K562 (cell line): ENCODE data around the gene CD320. TPM values are rescaled to one million over a fixed set of nuclear protein-coding genes. Genes with fewer than 3 reads are reported as not detected.
"Not testable (repeated sequence)": the region's sequence is repeated elsewhere in the genome, so short reads cannot be mapped to it uniquely, and the experiment has no call there.

ENCODE experiments used
- ATAC-seq: fragments of 200-7000 bp; cut with Tn5 transposase; 3 replicates; pipeline ENCODE4 v1.9.1; 2020; ENCODE audit warnings: moderate library complexity
- BruUV-seq: library from RNA; stranded (reverse); fragments of 400-500 nt; replicated peaks from 2 replicates; lab custom pipeline; 2021; lab: Mats Ljungman, UMichigan
- CTCF ChIA-PET: fragments of 300-600 bp; formaldehyde crosslinking; extraction: SDS; loops from one replicate; lab custom pipeline; 2021; ENCODE audit warnings: low intra/inter-chr PET ratio; lab: Yijun Ruan, JAX
- POLR2A ChIA-PET: fragments of 300-600, 350-650 bp; sonication (Branson Sonifier 250); formaldehyde crosslinking; extraction: SDS; loops from one replicate; lab custom pipeline; 2021; ENCODE audit warnings: antibody characterized with exemption, inconsistent platforms; lab: Yijun Ruan, JAX
- DNase-seq, 4 experiments: peaks; one replicate each; pipeline versions ENCODE4 v3.0.0 to v3.0.0-alpha.2; 2011 to 2018; ENCODE audit warnings: low spot score in 3 of 4, mixed read lengths in 3 of 4; ENCODE audit errors: extremely low read depth in 1 of 4
- FAIRE-seq: peaks from 2 replicates; lab custom pipeline; 2011; peaks lifted over from hg19 to GRCh38; lab: Jason Lieb, UNC
- H2AFZ ChIP-seq: 2 replicates; pipeline ENCODE4 v1.6.0; 2011; ENCODE audit warnings: low read depth, low read length, control low read depth, inconsistent platforms
- H3K27ac ChIP-seq: fragments of 200-600 bp; 3 replicates; pipeline ENCODE4 v1.8.0; 2011; ENCODE audit warnings: low read depth, mild to moderate bottlenecking, control low read depth, inconsistent platforms, low read length, moderate library complexity, mixed read lengths; ENCODE audit errors: extremely low read depth
- H3K27me3 ChIP-seq, 2 experiments: fragments of 300-600 bp in 1 of 2; 2 replicates in 1 of 2; 3 replicates in 1 of 2; pipeline versions ENCODE4 v1.6.0 to v1.8.0; 2011; ENCODE audit warnings: inconsistent platforms in 2 of 2, low read length in 2 of 2, mild to moderate bottlenecking in 1 of 2, mixed read lengths in 1 of 2, moderate library complexity in 1 of 2; ENCODE audit not compliant: control insufficient read depth in 2 of 2, insufficient read depth in 2 of 2
- H3K36me3 ChIP-seq: fragments of 300-600 bp; 3 replicates; pipeline ENCODE4 v1.8.0; 2011; ENCODE audit warnings: mild to moderate bottlenecking, low read length, inconsistent platforms; ENCODE audit not compliant: control insufficient read depth, insufficient read depth
- H3K4me1 ChIP-seq, 2 experiments: fragments of 200-600 bp in 1 of 2; replicated peaks in 1 of 2; 2 replicates in 1 of 2; 3 replicates in 1 of 2; pipeline versions ENCODE4 v1.5.1 to v1.8.0; 2011; ENCODE audit warnings: inconsistent platforms in 2 of 2, low read length in 2 of 2, mild to moderate bottlenecking in 1 of 2, mixed read lengths in 1 of 2, moderate library complexity in 1 of 2; ENCODE audit not compliant: control insufficient read depth in 2 of 2, insufficient read depth in 2 of 2
- H3K4me2 ChIP-seq: 2 replicates; pipeline ENCODE4 v1.6.1; 2011; ENCODE audit warnings: low read length, control low read depth, inconsistent platforms, mixed read lengths; ENCODE audit not compliant: insufficient read depth
- H3K4me3 ChIP-seq: fragments of 200-600 bp; sonication (generic), shearing (Covaris generic); 2 replicates; pipeline ENCODE4 v1.5.1; 2016; ENCODE audit warnings: control low read depth, inconsistent platforms
- H3K79me2 ChIP-seq: fragments of 200-600 bp; 3 replicates; pipeline ENCODE4 v1.8.0; 2011; ENCODE audit warnings: low read length, inconsistent platforms; ENCODE audit not compliant: control insufficient read depth, insufficient read depth
- H3K9ac ChIP-seq, 2 experiments: 2 replicates each; pipeline versions ENCODE4 v1.6.0 to v1.6.1; 2011; ENCODE audit warnings: low read depth in 2 of 2, low read length in 2 of 2, control low read depth in 1 of 2, inconsistent platforms in 1 of 2, mild to moderate bottlenecking in 1 of 2, mixed read lengths in 1 of 2; ENCODE audit not compliant: insufficient read depth in 1 of 2
- H3K9me1 ChIP-seq: one replicate; pipeline ENCODE4 v1.6.0; 2011; ENCODE audit warnings: inconsistent platforms, mild to moderate bottlenecking, low read length, moderate library complexity; ENCODE audit not compliant: control insufficient read depth, insufficient read depth
- H3K9me3 ChIP-seq: replicated peaks from 2 replicates; pipeline ENCODE4 v1.5.1; 2011; ENCODE audit warnings: low read depth, low read length, inconsistent platforms; ENCODE audit not compliant: control insufficient read depth, insufficient read depth
- H4K20me1 ChIP-seq: replicated peaks from 2 replicates; pipeline ENCODE4 v1.6.1; 2011; ENCODE audit warnings: low read length, inconsistent platforms, mixed read lengths; ENCODE audit not compliant: control insufficient read depth, insufficient read depth
- TRIM24 ChIP-seq, 2 experiments: fragments of 450-650 bp; IDR thresholded peaks; 2 replicates each; pipeline ENCODE4 v1.6.1; 2016
- WGBS: fragments of 100-300 bp; shearing (Covaris generic); methylation state at CpG from one replicate; pipeline ENCODE4 v1.1.6; 2016; ENCODE audit warnings: low coverage, mixed read lengths; ENCODE audit not compliant: insufficient coverage; ENCODE audit errors: missing lambda C conversion rate; 5-methylcytosine and 5-hydroxymethylcytosine counted together
- in situ Hi-C: fragments of 300-500 bp; cut with MboI; formaldehyde crosslinking; loops from 4 replicates; pipeline ENCODE4 v1.15.0; 2018; ENCODE audit warnings: inconsistent platforms, mixed read lengths
- intact Hi-C: fragments of 100-400 bp; cut with micrococcal nuclease; formaldehyde crosslinking; loops from 2 replicates; pipeline ENCODE4 v1.14.2; 2022
- polyA plus RNA-seq, 8 experiments: library from polyadenylated mRNA; depleted of rRNA in 4 of 8; stranded (reverse) in 5 of 8; unstranded in 3 of 8; fragments of >200 nt; fragmentation: Nextera tagmentation in 2 of 8; fragmentation: Illumina TruSeq in 1 of 8; extraction: Ambion mirVana in 2 of 8; extraction: Trizol in 1 of 8; gene quantifications; 2 replicates each; pipeline versions ENCODE4 v1.2.1 to v1.2.3, GENCODE V29; 2011 to 2014; ENCODE audit warnings: inconsistent platforms in 1 of 8, missing spikeins in 1 of 8
- total RNA-seq, 7 experiments: library from RNA; depleted of rRNA in 6 of 7; stranded (reverse); fragments of >200 nt in 6 of 7; fragmentation: Illumina TruSeq in 2 of 7; extraction: Trizol in 2 of 7; gene quantifications; 2 replicates each; pipeline versions ENCODE4 v1.2.1 to v1.2.3, GENCODE V29; 2011 to 2021; ENCODE audit warnings: low replicate concordance in 1 of 7
- TF ChIP-seq, protein P1 (sequence below): IDR thresholded peaks from 2 replicates; pipeline ENCODE4 v1.6.1; 2011; ENCODE audit not compliant: insufficient read length; ENCODE audit errors: extremely low read depth

CD320 gene
- total and polyA plus RNA-seq, 9 of the 15 experiments (the other 6 are each of a cell fraction or from before 2014, with no cell fraction given), result 0.45 to 94.5 (median 34.4) TPM

DNA sequence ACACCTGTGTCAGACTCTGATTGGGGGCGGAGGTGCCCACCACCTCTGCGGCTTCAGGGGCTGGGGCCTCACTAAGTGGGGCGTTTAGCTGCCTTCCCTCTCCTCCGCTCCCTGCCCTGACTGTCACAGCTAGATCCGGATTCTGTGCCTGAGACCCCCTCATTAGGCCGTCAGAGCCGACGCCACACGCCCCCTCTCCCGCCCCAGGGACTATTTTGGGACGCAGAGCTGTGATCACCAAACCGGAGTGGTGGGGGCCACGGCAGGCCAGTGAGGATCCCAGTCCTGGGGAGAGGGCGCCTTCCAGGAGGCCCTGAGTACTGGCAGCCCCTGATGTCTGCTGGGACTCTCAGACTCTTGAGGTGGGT is 34.1 kb upstream of the CD320 start (continued):
- TF ChIP-seq, protein P1, sequence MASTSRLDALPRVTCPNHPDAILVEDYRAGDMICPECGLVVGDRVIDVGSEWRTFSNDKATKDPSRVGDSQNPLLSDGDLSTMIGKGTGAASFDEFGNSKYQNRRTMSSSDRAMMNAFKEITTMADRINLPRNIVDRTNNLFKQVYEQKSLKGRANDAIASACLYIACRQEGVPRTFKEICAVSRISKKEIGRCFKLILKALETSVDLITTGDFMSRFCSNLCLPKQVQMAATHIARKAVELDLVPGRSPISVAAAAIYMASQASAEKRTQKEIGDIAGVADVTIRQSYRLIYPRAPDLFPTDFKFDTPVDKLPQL, result no peak
- TF ChIP-seq TRIM24 (IDR thresholded peaks at IDR 0.05), result no peak

- BruUV-seq, intact Hi-C loops, H3K4me2 ChIP-seq, FAIRE-seq, H3K9me1 ChIP-seq, in situ Hi-C loops, H3K4me3 ChIP-seq, H3K36me3 ChIP-seq, H3K9ac ChIP-seq, H3K79me2 ChIP-seq, DNase-seq, H4K20me1 ChIP-seq, H3K27me3 ChIP-seq, H2AFZ ChIP-seq, H3K27ac ChIP-seq, ATAC-seq, H3K9me3 ChIP-seq, CTCF ChIA-PET: not testable (repeated sequence)
- 82% methylated on average over 4 of the region's 4 CpGs for WGBS
- H3K4me1 ChIP-seq, result peaks cover 0 to 25% of the 10 kb centered on the region in 2 experiments; a peak in 3 of 5 replicates
- POLR2A ChIA-PET, result interaction anchor here (0.6 to 2.0 kb wide), 6 partner anchors 14 to 172 kb away, joined by 3 to 14 read pairs (median 4); partner anchors contain the start of gene ZNF414
Observed at GRCh38 chr19:8341504-8341903, 33.3 kb upstream of the CD320 start.
